HG03469 (cell line): ENCODE measurements around the gene METTL5.
"Not testable (repeated sequence)": the region's sequence is repeated elsewhere in the genome, so short reads cannot be mapped to it uniquely, and the experiment has no call there.

Experiments used
- ATAC-seq: cut with Tn5 transposase; IDR thresholded peaks from one replicate; pipeline ENCODE4 v1.9.1; 2021; ENCODE audit warnings: mild to moderate bottlenecking, moderate library complexity, moderate number of reproducible peaks; ENCODE audit not compliant: unreplicated experiment

METTL5 gene

DNA sequence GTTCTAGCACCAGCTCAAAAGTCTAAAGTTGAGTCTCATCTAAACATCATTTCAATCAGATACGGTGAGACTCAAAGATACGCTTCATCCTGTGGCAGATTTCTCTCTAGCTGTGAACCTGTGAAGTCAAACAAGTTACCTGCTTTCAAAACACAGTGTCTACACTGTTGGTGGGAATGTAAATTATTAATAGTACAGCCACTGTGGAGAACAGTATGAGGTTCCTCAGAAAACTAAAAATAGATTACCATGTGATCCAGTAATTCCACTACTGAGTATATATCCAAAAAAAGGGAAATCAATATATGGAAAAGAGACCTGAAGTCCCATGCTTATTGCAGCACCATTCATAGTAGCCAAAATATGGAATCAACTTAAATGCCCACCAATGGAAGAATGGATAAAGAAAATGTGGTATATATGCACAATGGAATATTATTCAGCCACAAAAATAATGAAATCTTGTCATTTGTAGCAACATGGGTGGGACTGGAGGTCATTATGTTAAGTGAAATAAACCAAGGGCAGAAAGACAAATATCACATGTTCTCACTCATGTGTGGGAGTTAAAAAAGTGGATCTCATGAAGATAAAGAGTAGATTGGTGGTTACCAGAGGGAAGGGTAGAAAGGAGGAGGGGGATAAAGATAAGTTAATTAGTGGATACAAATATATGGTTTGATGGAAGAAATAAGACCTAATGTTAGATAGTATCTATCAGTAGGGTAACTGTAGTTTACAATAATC lies 14.2 kb upstream of the METTL5 start:
- no peak for ATAC-seq

DNA sequence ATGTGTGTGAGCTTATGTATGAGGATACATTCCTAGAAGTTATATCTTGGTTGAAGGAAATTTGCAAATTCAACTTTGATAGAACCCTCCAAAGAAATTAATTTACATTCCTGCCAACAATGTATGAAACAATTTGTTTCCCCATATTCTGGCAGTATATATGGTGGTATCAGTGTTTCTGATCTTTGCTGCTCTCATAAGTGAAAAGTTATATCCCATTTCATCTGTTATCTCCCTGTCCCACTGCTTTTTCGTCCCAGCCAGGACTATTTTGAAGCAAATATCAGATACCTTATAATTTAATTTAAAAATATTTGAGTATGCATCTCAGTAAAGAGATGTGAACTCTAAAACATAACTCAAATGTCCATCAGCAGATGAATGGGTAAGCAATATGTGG lies 9.7 kb upstream of the METTL5 start:
- no peak for ATAC-seq

DNA sequence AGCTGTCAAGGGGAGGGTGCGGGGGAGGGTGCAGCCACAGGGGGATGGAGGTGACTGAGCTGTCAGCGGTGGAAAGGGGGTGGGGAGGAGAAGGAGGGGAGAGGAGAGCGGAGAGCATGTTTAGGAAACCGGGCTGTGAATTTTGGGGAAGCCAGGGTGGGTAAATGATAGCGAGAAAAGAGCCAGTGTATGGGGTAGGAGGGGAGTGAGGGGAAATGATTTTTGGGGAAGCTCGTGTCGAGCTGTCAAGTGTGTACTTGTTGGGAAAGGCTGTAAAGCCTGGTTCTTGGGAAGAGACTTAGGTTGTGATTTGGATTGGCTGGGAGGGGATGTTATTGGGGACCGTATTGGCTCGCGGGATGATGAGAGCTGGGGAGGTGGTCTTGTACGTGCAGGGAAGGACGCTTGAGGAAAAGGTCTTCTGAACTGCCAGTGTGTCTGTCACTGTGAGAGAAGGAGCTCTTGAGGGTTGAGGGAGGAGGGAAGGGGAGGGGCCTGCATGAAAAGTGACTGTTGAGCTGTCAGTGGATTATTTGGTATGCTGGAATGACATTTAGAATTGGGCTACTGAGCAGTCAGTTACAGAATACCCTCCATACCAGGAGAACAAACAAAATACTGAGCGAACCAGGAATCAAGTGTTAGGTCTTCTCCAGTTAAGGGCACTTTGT lies 3.6 kb upstream of the METTL5 start:
- no peak for ATAC-seq

DNA sequence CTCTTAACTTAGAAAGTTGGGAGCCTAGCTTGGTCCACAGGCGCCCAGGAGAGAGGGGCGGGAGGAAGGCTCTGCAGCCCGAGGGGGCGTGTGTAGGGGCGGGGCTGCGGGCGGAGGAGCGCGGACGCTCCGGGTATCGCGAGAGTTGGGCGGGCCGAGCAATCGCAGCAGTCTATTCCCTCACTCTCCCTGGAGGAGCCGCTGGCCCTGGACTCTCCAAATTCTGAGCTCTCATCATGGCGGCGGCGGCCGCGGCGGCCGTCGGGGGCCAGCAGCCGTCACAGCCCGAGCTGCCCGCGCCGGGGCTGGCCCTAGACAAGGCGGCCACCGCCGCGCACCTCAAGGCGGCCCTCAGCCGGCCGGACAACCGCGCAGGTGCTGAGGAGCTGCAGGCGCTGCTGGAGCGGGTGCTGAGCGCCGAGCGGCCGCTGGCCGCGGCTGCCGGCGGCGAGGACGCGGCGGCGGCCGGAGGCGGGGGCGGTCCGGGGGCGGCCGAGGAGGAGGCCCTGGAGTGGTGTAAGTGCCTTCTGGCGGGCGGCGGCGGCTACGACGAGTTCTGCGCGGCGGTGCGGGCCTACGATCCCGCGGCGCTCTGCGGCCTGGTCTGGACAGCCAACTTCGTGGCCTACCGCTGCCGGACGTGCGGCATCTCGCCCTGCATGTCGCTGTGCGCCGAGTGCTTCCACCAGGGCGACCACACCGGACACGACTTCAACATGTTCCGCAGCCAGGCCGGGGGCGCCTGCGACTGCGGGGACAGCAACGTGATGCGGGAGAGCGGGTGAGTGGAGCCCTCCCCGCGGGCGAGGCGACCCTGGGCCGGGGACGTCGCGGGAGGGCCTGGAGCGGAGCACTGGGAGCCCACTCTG lies 2.8 kb upstream of the METTL5 start, which contains the start of gene UBR3:
UBR3 (plus strand) TSS at position 183 of the 869 bp plus-strand sequence; CDS start at position 237, 54 bp downstream.
- peak; percentile 72 for ATAC-seq

DNA sequence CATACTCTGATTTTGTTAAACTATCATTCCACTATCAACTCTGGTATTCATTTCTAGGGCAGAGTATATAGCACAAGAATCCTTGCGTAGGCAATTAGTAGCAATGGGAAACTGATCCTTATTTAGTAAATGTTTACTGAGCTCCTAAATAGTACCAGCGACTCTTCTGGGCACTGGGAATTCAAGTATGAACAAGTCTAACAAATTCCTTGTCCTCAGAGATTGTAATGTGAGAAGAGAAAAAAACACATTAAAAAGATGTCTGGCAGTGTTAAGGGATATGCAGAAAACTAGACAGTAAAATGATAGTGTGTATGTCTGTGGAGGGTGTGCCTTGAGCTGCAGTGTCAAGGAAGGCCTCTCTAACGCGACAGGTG lies 721 bp downstream of the METTL5 start:
- no peak for ATAC-seq

DNA sequence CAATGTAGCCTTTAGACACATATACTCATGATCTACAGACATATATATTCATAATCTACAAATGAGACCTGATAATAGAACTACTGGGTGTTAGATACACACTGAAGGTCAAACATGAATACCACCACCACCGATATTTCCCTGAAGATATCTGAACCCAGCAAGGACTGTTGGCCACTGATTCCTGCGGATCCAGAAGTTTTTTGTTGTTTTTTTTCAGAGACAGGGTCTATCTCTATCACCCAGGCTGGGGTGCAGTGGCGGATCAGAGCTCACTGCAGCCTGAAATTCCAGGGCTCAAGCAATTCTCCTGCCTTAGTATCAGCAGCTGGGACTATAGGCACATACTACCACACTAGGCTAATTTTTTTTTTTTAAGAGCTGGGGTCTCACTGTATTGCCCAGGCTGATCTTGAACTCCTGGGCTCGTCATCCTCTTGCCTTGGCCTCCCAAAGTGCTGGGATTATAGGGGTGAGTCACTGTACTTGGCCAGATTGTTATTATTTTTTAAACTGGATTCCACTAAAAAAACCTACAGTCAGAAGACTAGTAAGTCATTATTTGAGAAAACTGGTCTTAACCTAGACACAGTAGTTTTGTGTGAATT lies 1.8 kb downstream of the METTL5 start:
- ATAC-seq, result no peak

DNA sequence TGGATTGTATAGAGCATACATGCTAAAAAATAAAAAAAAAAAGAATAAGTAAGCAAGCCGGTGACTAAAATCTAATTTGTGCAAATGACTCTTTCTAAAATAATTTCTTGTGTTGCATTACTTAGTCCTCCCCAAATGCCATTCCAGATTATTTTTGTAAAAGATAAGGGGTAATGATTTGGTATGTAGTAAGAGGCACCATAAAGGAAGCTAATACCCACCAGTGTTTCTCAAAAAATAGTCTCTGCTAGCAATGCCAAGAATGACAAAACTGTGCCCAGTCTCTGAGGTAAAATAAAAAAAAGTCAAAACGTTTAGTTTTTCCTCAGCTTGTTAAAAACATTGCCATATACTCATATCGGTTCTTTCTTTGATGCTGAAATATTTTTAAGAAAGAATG lies 2.7 kb downstream of the METTL5 start:
- no peak for ATAC-seq

DNA sequence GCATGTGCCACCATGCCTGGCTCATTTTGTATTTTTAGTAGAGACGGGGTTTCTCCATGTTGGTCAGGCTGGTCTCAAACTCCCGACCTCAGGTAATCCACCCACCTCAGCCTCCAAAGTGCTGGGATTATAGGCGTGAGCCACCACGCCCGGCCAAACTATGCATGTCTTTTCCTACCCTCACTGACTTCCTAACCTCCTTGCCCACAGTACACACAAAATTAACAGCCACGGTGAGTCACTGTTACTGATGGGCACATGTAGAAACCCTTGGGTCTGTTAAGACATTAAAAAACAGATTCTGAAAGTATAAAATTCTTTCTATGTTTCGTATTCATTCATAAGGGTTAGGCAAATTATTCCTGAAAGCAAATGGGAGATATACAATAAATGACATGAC lies 4.6 kb downstream of the METTL5 start:
- not testable (repeated sequence) for ATAC-seq

DNA sequence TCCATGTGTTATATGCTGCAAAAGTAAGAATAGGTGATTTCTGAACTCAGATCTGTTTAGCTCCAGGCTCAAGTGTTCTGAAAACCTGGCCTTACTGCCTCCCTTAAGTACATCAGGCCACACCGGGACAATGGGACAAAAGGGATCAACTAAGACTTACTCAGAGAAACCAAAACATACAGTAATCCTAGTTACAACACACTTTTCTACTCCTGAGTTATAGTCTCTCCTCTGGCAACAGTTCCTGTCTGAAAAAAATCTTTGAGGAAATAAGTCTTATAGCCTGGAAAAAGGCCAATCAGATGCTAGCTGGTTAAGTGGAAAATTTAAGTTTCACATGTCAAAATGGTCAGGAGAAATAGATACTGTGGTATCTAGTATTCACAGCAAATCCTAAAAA lies 5.6 kb downstream of the METTL5 start:
- ATAC-seq, result no peak

DNA sequence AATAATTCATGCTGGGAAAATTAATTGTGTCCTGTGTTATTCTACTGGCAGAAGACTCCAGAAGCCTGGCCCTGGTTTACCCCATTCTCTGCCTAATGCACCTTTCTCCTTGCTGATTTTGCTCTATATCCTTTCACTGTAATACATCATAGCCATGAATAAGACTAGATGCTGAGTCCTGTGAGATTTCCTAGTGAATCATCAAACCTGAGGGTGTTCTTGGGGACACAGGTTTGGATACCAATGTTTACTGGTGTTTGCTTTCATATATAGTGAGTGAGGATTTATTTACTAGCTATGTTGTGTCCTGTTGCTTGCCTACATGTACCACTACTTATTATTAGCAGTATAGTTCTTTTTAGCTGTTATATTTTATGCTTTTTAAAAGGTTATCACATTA lies 6.5 kb downstream of the METTL5 start:
- ATAC-seq, result no peak

DNA sequence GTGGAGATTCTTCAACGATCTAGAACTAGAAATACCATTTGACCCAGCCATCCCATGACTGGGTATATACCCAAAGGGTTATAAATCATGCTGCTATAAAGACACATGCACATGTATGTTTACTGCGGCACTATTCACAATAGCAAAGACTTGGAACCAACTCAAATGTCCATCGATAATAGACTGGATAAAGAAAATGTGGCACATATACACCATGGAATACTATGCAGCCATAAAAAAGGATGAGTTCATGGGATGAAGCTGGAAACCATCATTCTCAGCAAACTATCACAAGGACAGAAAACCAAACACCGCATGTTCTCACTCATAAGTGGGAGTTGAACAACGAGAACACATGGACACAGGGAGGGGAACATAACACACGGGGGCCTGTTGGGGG lies 7.3 kb downstream of the METTL5 start:
- ATAC-seq, result not testable (repeated sequence)

DNA sequence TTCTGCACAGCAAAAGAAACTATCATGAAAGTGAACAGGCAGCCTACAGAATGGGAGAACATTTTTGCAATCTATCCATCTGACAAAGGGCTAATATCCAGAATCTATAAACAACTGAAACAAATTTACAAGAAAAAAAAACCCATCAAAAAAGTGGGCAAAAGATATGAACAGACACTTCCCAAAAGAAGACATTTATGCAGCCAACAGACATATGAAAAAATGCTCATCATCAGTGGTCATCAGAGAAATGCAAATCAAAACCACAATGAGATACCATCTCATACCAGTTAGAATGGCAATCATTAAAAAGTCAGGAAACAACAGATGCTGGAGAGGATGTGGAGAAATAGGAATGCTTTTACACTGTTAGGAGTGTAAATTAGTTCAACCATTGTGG lies 7.7 kb downstream of the METTL5 start:
- not testable (repeated sequence) for ATAC-seq

DNA sequence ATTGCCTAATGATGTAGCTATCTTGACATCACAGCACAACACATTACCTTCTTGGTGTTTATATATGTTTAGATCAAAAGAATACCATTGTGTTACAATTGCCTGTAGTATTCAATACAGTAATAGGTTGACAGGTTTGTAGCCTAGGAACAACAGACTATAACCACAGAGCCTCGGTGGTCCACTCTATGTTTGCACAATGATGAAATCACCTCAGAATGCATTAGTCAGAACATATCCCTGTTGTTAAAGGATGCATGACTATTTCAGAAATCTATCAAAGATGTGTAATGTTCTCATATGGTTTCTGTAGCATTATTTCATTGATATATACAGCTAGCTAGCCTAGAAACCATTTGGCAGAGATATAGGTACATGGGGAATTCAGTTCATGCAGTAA lies 8.9 kb downstream of the METTL5 start:
- no peak for ATAC-seq

DNA sequence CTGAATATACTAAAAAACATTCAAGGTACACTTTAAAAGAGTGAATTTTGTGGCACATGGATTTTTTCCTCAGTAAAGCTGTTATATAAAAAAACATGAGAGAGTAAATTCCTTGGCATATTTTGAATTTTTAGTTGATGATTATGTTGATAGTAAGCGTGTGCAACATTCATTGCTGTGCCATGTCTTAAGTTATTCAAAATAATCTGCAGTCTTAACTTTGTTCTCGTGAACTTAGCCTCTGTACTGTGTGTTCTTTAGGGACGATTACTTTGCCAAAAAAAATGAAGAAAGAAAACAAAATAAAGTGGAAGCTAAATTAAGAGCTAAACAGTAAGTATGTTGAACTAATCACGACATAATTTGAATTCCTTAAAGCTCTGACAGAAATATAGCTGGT lies 16.5 kb downstream of the METTL5 start:
- no peak for ATAC-seq

DNA sequence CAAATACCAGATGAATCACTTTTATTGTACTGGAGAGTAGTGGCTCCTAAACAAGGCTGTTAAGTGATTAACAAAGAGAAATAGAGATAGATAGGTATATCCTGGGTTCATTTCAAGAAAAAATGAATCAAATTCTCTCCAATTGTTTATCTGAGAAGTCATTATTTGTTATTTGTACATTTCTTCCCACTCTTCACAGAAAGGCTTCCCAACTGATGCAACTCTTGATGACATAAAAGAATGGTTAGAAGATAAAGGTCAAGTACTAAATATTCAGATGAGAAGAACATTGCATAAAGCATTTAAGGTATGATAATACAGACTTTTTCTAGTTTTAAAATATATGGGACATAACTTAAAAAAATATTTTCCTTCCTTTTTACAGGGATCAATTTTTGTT lies 18.1 kb downstream of the METTL5 start:
- no peak for ATAC-seq

DNA sequence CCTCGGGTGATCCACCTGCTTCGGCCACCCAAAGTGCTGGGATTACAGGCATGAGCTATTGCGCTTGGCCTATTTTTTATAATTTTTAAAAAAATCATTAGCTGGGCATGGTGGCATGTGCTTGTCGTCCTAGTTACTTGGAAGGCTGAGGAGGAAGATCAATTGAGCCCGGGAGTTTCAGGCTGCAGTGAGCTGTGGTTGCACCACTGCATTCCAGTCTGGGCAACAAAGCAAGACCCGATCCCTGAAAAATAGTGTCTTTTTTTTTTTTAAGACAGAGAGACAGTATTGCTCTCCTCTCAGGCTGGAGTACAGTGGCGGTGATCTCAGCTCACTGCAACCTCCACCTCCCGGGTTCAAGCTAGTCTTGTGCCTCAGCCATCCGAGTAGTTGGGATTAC lies 21.2 kb downstream of the METTL5 start:
- no peak for ATAC-seq

DNA sequence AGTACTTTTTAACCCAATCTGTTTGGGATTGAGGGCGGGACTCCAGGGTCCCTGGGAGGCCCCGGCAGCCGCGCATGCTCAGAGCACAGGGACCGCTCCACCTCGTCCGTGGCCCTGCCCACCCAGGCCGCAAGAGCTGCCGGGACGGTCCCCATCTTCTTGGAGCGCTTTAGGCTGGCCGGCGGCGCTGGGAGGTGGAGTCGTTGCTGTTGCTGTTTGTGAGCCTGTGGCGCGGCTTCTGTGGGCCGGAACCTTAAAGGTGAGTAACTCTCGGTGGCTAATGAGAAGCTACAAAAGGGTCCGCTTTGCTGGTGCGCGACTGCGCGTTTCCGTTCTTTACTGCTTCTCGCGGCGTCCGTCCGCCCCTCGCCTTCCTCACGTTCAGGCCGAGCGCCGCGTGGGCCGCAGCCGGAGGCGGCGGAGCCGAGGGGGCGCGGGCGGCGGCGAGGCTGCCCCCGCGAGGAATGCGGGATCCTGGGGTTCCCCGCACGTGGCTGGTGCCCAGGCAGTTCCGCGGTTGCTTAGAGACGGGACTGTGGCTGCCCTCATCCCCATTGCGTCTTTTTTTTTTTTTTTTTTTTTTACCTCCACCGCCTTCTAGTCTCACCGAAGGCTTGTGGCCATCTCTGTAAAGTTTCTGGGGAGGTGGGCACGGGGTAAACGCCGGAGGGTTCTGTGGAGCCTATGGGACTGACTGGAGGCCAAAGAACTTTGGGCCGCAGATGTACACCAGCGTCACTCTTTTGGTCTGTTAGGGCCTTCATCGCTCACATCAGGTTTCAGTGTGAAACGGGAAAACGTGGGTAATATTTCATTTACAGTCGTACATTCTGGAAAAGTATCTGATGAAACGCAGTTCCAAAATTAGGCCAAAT lies 25.8 kb downstream of the METTL5 start, which contains the start of gene SSB:
SSB (plus strand) TSS at position 154 of the 875 bp plus-strand sequence. CDS start 2,090 bp downstream, outside the sequence.
- peak; percentile 88 for ATAC-seq

DNA sequence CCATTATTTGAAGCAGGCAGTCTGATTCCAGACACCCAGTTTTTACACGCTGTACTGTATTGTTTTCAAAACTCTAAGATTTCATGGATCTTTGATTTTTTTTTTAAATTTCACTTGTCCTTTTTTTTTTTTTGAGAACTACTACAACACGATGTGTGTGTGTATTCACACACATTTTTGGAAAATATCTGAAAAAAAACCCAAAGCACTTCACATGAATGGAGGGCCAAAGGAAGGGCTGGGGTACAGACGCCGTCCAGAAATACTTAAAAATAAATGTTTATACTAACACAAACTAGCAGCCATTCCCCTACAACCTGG lies 26.3 kb downstream of the METTL5 start:
- no peak for ATAC-seq

DNA sequence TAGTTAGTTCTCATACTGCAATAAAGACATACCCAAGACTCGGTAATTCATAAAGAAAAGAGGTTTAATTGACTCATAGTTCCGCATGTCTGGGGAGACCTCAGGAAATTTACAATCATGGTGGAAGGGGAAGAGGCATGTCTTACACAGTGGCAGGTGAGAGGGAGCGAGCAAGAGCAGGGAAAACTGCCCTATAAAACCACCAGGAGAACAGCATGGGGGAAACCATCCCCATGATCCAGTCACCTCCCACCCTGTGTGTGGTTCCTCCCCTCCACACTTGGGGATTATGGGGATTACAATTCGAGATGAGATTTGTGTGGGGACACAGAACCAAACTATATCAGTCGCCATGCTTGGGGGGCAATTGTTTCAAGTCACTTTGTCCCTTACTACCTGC lies 27.1 kb downstream of the METTL5 start:
- ATAC-seq, result no peak

DNA sequence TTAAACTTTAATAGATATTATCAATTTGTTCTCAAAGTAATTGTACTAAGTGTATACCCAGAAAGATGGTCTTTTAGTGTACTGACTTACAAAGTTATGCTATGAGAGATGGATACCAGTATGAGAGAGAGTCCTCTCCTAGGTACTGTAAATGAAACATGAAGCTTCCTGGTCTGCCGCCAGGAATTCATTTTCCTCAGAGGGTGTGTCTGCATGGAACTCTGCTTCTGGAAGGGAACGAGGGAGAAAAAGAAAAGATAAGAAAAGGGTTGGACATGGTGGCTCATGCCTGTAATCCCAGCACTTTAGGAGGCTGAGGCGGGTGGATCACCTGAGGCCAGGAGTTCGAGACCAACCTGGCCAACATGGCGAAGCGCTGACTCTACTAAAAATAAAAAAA lies 28.3 kb downstream of the METTL5 start:
- ATAC-seq, result no peak
